HG02840 (cell line): ENCODE data around the gene TMEM237.

Experiments
- ATAC-seq: cut with Tn5 transposase; IDR thresholded peaks from one replicate; pipeline ENCODE4 v1.9.1; 2021; ENCODE audit warnings: mild to moderate bottlenecking, moderate library complexity, moderate number of reproducible peaks; ENCODE audit not compliant: unreplicated experiment, low FRiP score

The TMEM237 gene

GRCh38 chr2:201572846-201573508, 70.3 kb downstream of the TMEM237 start:
- ATAC-seq = no peak
